Measurements from ENCODE around the gene SLC33A1.

DNA sequence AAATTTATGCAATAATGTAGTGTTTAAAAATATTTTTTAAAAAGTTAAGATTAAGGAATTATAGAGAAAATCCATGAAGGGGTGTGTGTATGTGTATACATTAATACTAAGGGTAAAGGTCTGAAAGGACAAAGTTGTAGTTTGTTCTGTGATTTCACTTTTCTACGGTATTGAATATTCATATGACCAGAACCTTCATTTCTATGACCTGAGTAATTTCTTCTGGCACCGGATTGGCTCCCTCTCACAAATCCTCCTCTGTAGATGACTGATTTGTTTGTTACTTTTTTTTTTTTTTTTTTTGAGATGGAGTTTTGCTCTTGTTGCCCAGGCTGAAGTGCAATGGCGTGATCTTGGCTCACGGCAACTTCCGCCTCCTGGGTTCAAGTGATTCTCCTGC lies 37.1 kb upstream of the SLC33A1 start:
- no peak for TF ChIP-seq TAF1 (IDR thresholded peaks at IDR 0.05; ENCODE audit: borderline replicate concordance, insufficient read depth, low read length)
- TF ChIP-seq POLR2AphosphoS5 (IDR thresholded peaks at IDR 0.05; ENCODE audit: low read depth, low read length), result no peak
- no peak for TF ChIP-seq SIN3A (IDR thresholded peaks at IDR 0.05; ENCODE audit: borderline replicate concordance, insufficient read depth, low read length)
- TF ChIP-seq FOXP2 (optimal IDR thresholded peaks at IDR 0.05; ENCODE audit: borderline replicate concordance, extremely low read depth, extremely low read length, insufficient read depth), result no peak
- TF ChIP-seq, protein P1, sequence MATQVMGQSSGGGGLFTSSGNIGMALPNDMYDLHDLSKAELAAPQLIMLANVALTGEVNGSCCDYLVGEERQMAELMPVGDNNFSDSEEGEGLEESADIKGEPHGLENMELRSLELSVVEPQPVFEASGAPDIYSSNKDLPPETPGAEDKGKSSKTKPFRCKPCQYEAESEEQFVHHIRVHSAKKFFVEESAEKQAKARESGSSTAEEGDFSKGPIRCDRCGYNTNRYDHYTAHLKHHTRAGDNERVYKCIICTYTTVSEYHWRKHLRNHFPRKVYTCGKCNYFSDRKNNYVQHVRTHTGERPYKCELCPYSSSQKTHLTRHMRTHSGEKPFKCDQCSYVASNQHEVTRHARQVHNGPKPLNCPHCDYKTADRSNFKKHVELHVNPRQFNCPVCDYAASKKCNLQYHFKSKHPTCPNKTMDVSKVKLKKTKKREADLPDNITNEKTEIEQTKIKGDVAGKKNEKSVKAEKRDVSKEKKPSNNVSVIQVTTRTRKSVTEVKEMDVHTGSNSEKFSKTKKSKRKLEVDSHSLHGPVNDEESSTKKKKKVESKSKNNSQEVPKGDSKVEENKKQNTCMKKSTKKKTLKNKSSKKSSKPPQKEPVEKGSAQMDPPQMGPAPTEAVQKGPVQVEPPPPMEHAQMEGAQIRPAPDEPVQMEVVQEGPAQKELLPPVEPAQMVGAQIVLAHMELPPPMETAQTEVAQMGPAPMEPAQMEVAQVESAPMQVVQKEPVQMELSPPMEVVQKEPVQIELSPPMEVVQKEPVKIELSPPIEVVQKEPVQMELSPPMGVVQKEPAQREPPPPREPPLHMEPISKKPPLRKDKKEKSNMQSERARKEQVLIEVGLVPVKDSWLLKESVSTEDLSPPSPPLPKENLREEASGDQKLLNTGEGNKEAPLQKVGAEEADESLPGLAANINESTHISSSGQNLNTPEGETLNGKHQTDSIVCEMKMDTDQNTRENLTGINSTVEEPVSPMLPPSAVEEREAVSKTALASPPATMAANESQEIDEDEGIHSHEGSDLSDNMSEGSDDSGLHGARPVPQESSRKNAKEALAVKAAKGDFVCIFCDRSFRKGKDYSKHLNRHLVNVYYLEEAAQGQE (IDR thresholded peaks at IDR 0.05; ENCODE audit: insufficient read depth in 1 of 2, low read depth in 2 of 2, low read length in 2 of 2), result no peak
